Amniotic epithelial cell (primary cell): Measurements from ENCODE around the gene CAPN2.
"Not testable (repeated sequence)": the region's sequence is repeated elsewhere in the genome, so short reads cannot be mapped to it uniquely, and the experiment has no call there.

ENCODE experiments used
- DNase-seq: peaks from one replicate; pipeline ENCODE4 v3.0.0-alpha.2; 2010; ENCODE audit warnings: low read depth

CAPN2 gene

DNA sequence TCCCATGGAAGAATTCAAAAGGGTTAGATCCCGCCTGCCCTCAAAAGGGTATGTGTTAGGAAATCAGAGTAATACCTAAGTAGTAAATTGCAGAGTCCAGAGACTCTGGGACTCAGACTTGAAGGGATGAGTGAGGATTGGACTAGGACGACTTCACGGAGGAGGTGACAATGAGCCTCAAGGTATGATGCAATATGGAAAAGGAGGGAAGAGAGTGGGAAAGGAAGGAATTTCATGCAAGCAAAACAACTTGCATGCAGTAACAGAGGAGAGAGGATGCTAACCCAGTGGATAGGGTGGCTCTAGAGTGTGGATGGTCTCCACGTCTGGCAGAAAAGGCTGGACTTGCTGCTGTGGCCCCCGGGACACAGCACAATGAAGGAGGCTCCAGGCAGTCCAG, 4.8 kb downstream of the CAPN2 start:
- DNase-seq, result no peak

DNA sequence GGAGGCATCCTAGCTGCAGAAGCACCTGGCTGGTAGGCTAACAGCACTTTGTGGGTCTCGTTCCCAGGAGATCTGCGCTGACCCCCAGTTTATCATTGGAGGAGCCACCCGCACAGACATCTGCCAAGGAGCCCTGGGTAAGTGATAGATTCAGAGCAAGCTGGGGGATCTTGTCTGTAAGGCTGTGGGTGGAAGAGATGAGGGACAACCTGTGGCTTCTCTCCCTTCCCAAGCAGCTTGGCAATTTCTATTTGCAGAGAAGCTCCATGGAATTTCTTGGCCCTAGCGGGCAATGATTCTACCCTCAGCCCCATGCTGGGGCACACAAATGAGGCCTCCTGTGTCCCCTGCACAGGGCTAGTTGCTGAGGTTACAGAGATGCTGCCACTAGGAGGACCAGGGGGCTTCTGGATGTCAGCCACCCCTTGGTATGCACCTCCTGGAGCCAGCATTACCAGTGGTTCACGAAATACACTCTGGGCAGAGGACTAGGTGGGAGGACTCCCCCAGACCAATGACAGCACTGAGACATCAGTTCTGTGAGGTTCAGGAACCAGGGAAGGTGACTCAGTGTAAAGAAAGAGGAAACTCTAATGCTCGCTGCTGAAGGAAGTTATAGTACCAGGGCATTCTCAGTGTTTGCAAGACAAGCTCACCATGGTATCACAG, 5.5 kb downstream of the CAPN2 start:
- peak; percentile 42 for DNase-seq

GRCh38 chr1:223718850-223719249, 6.5 kb downstream of the CAPN2 start:
- peak; percentile 68 for DNase-seq

- peak; percentile 95 for DNase-seq
These were observed 8.7 kb downstream of the CAPN2 start for GRCh38 chr1:223720971-223721591.

DNA sequence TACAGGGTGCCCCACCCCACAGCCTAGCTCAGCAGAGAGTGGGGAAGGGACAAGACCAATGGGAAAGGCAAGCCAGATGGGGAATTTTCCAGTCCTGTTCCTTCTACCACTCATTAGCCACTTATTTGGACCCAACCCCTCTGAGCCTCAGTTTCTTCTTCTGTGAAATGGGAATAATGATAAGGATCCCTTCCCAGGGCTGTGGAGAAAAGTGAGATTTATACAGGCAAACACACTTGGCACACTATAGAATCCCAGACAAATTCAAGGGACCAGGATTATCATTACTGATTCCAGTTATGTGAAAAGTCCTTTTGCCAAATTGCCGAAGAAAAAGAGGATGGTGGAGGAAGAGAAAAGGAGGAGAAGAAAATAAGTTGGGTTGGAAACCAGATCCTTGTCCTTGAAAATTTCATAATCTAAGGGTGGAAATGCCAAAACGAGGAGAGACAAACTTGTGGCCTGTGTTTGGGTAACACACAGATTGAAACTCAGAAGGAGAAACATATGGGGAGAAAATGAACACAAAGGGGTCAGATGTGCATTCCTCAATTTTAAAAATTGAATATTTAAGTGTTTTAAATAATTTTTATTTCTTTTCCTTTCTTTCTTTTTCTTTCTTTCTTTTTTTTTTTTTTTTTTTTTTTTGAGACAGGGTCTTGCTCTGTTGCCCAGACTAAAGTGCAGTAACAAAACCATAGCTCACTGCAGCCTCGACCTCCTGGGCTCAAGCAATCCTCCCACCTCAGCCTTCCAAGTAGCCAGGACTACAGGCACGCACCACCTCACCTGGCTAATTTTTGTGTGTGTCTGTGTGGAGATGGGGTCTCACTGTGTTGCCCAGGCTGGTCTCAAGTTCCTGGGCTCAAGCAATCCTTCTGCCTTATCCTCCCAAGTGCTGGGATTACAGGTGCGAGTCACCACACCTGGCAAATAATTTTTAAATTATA, 9.6 kb downstream of the CAPN2 start:
- DNase-seq, result no peak

DNA sequence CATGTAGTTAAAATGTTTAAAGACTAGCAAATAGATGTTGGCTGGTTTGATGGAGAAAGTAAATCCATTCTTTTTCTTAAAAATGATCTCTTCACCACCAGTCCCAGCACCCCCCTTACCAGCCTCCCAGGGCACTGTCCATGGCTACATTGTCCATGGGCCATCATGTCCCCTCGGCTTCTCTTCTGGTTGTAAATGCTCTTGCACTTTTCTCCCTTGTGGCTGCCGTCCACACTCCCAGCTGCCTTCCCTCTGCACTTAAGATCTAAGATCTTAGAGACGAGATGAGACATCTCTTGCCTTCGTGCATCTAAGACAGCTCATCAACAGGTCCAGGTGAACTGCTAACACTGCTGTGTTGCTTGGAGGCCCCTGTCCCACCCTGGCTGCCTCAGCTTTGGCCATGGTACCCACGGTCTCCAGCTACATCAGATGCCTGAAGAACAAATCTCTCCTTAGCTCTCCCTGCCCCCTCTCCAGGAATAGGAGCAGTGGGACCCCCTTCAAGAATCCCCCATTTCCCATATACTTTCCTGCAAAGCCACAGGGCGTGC, 11.1 kb downstream of the CAPN2 start:
- no peak for DNase-seq

DNA sequence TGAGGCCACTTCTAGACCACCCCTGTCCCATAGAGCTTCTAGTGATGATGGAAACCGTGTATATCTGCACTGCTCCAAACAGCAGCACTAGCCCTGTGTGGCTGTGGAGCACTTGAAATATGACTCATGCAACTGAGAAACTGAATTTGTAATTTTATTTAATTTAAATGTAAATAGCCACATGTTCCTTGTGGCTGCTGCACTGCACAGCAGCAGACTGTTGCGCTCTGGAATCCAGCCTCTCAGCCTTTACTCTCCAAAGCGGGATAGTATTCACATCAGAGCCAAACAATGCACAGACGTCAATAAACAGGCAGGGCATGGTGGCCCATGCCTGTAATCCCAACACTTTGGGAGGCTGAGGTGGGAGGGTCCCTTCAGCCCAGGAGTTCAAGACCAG, 12.0 kb downstream of the CAPN2 start:
- no peak for DNase-seq

- no peak for DNase-seq
These were observed 13.2 kb downstream of the CAPN2 start for GRCh38 chr1:223725578-223725977.

- peak; percentile 89 for DNase-seq
These were observed 14.2 kb downstream of the CAPN2 start for GRCh38 chr1:223726380-223727001.

GRCh38 chr1:223727541-223727940, 15.2 kb downstream of the CAPN2 start:
- peak; percentile 97 for DNase-seq

DNA sequence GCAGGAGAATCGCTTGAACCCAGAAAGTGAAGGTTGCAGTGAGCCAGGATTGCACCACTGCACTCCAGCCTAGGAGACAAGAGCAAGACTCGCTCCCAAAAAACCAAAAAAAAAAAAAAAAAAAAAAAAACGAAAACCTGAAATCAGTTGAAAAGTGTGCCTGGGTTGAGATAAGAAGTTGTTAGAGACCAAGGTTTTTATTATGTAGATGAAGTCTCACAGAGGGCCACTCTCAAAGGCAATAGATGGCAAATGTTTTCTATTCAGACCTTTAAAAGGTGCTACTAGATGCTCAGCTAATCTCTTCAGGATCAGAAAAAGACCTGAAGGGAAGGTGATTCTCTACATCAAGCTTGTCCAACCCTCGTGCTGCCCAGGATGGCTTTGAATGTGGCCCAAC, 17.6 kb downstream of the CAPN2 start:
- no peak for DNase-seq

- DNase-seq, result peak; percentile 64
These were observed 18.3 kb downstream of the CAPN2 start for GRCh38 chr1:223730479-223731132.

- peak; percentile 81 for DNase-seq
These were observed 18.9 kb downstream of the CAPN2 start for GRCh38 chr1:223731133-223731770.

DNA sequence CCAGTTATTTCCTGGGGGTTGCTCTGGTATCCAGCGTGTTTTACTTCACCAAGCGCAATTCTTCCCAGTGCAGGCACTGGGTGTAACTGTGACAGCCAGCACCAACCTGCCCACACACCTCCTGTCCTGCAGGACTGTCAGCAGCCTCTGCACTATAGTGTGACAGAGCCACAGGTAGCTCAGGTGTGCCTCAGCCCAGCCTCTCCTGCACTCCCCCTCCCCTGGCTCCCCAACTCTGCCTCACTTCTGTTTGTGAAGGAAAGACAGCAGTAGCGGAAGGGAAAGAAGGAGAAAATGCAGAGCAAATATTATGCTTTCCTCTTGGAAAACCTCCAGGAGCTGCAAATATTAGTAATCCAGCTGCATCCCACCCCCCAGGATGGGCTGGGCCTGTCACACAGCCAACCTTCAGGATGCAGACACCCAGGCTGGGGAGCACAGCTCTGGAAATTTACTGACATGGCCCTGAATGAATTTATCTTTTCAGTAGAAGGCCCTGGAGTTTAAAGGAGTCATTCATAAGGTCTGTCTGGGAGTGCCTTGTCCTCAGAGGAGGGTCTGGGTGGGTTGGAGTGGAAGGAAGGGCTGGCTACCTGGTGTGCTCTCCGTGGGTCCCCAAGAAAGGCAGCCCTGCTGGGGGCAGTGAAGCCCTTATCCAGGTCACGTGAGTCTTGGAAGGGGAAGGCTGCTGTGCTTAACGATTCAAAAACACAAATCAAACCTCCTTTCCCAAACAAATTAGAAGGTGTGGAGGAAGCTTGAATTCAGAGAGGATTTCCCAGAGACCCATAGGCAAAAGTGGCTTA, 20.9 kb downstream of the CAPN2 start:
- no peak for DNase-seq

DNA sequence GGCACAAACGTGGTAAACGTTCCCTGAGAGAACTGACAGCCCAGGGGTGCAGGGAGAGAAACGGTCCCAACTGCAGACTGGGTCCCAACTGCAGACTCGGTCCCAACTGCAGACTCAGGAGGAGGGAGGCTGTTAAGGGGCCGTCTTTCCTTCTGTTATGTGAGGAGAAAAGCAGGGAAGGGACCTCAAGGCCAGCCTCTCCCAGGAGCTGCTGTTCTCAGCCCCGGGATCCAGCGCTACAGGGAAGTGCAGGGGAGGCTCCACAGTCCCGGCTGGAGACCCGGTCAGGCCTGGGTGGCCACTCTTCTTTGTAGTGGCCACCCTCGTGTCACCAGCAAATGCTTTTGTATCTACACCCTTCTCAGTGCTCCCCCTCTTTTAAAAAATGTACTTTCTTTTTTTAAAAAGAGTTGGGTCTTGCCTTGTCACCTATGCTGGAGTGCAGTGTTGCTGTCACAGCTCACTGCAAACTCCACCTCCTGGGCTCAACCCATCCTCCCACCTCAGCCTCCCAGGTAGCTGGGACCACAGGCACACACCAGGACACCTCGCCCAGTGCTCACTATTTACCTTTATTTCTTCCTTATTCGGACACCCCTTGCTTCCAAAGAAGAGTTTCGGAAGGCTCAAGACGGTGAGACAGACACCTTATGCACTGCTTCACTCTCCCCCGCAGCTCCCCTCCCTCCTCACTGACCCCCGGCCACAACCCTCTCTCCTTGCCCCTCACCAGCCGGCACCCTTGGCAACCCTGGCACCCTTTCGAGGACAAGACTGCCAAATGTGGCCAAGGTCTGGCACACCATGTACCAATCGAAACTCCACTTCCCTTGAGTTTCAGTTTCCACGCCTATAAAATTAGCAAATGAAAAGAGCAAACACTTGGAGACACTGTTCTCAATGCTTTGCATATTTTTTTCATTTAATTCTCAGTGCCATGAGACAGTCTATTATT, 21.8 kb downstream of the CAPN2 start:
- DNase-seq, result no peak

GRCh38 chr1:223736638-223737037, 24.3 kb downstream of the CAPN2 start:
- not testable (repeated sequence) for DNase-seq

DNA sequence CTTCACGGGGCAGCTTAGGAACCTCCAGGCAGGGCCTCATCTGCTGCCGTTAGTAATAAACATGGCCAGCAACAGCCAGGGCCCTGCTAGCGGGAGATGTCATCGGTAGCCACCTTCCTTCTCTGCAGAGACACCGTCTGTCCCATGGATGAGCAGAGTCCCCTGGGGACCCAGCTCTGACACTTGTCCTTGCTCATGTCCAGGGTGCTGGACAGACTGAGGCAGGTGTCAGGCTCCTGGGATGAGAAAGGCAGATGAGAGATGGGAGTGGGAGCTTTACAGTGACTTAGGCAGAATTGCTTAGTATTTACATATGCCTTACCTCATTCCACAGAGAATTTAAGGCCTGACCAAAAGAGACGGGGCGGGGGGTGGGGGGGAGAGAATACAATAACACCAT, 25.0 kb downstream of the CAPN2 start:
- no peak for DNase-seq

- DNase-seq, result no peak
These were observed 26.4 kb downstream of the CAPN2 start for GRCh38 chr1:223738465-223739365.
